Measurements from ENCODE around the gene GNA14. TPM values are rescaled to one million over a fixed set of nuclear protein-coding genes. Genes with fewer than 3 reads are reported as not detected.
A peak's percentile ranks its signal among the peaks of the same experiment; 100 is the strongest.

The GNA14 gene
- total RNA-seq, 1 experiment from 2014 or later: 0.25 TPM

- no peak overlapping the region for H2AFZ ChIP-seq (ENCODE audit: low read depth, low read length, poor library complexity, severe bottlenecking)
- H3K4me3 ChIP-seq (replicated peaks in 1 of 2; ENCODE audit: low read depth in 1 of 2, low read length in 2 of 2): no peak overlapping the region
- ATAC-seq: no peak; the same call in 1 of the 2 replicates
- no peaks in the 10 kb centered on the region for H3K9me3 ChIP-seq (ENCODE audit: control insufficient read depth in 1 of 2, insufficient read depth in 1 of 2, low read depth in 1 of 2, low read length in 2 of 2)
- no peaks in the 10 kb centered on the region for H3K79me2 ChIP-seq (ENCODE audit: insufficient read depth, low read length)
- ChIA-PET POLR2A (no interaction called here), RAD21 (ENCODE audit: low non-redundant PET in 1 of 2, low total read pairs in 2 of 2, uncharacterized antibody in 2 of 2, unreplicated experiment in 2 of 2) (no interaction called here), CTCF (interaction anchor here (2.5 kb wide), 1 partner anchor 16 kb away, joined by 11 read pairs; no protein-coding TSS in a partner anchor)
- no peaks in the 10 kb centered on the region for H4K20me1 ChIP-seq (ENCODE audit: insufficient read depth)
- no TSS peak for BruUV-seq (replicated peaks)
- no peaks in the 10 kb centered on the region for H3K27me3 ChIP-seq (ENCODE audit: insufficient read depth, low read length)
- peak in 1 of 3 experiments; percentile 25; a peak in 2 of 6 replicates for TF ChIP-seq CTCF (IDR thresholded peaks at IDR 0.05 in 2 of 3, conservative IDR thresholded peaks at IDR 0.05 in 1 of 3; ENCODE audit: borderline replicate concordance in 1 of 3, insufficient read depth in 1 of 3, low read depth in 2 of 3, low read length in 2 of 3)
- TF ChIP-seq REST (IDR thresholded peaks at IDR 0.05; ENCODE audit: low read depth): no peak
- no peaks in the 10 kb centered on the region for H3K9me2 ChIP-seq (ENCODE audit: insufficient read depth)
- no peaks in the 10 kb centered on the region for H3K4me1 ChIP-seq (ENCODE audit: control insufficient read depth in 1 of 2, insufficient read depth in 2 of 2, low read length in 2 of 2)
- H3K27ac ChIP-seq (ENCODE audit: low read depth, low read length): no peak overlapping the region
- intact Hi-C loops (cut with micrococcal nuclease): loop anchor here (10.0 kb wide), 1 partner anchor 585 kb away; the partner anchor contains the start of gene GNAQ
- no peak for DNase-seq (ENCODE audit: low read depth, low spot score)
- H3K9ac ChIP-seq (ENCODE audit: low read length): no peak overlapping the region
- H3K4me2 ChIP-seq (ENCODE audit: low read length): no peak overlapping the region
- H3K36me3 ChIP-seq (ENCODE audit: control insufficient read depth in 1 of 2, insufficient read depth in 2 of 2, low read length in 2 of 2): no peaks in the 10 kb centered on the region
Measured at GRCh38 chr9:77449240-77450084, 198.7 kb downstream of the GNA14 start.
